WERI-Rb-1 (cell line): ENCODE measurements around the gene SLC10A4.

ENCODE experiments used
- DNase-seq: peaks from one replicate; pipeline ENCODE4 v3.0.0-alpha.2; 2020
- H3K27ac ChIP-seq: fragments of 250-450 bp; sonication (Bioruptor Pico); 2 replicates; pipeline ENCODE4 v1.5.1; 2020; ENCODE audit warnings: mild to moderate bottlenecking, moderate library complexity
- H3K27me3 ChIP-seq: fragments of 250-450 bp; sonication (Bioruptor Pico); 2 replicates; pipeline ENCODE4 v1.5.1; 2021; ENCODE audit warnings: mild to moderate bottlenecking, low read depth, moderate library complexity; ENCODE audit not compliant: insufficient read depth, severe bottlenecking
- H3K36me3 ChIP-seq: fragments of 250-450 bp; sonication (Bioruptor Pico); 2 replicates; pipeline ENCODE4 v1.5.1; 2020; ENCODE audit warnings: mild to moderate bottlenecking, moderate library complexity
- H3K4me3 ChIP-seq: 2 replicates; pipeline ENCODE4 v1.5.1; 2011; ENCODE audit warnings: low read depth, mild to moderate bottlenecking, control low read depth, low read length
- H3K9me3 ChIP-seq: fragments of 250-450 bp; sonication (Bioruptor Pico); 2 replicates; pipeline ENCODE4 v1.5.1; 2021; ENCODE audit warnings: mild to moderate bottlenecking, moderate library complexity; ENCODE audit not compliant: severe bottlenecking
- CTCF ChIP-seq: IDR thresholded peaks from 2 replicates; pipeline ENCODE4 v1.5.1; 2011; ENCODE audit warnings: low read depth, mild to moderate bottlenecking, control low read depth, inconsistent platforms, low read length

The SLC10A4 gene

GRCh38 chr4:48498895-48499294 is 15.8 kb downstream of the SLC10A4 start:
- Histone ChIP-seq H3K27me3 (no peaks in the 10 kb centered on the region), H3K9me3 (no peaks in the 10 kb centered on the region), H3K36me3 (peaks cover 32% of the 10 kb centered on the region), H3K27ac (no peak overlapping the region), H3K4me3 (no peak overlapping the region)
- TF ChIP-seq CTCF: no peak
- DNase-seq: no peak

- Histone ChIP-seq H3K27me3 (no peaks in the 10 kb centered on the region), H3K36me3 (peaks cover 37% of the 10 kb centered on the region), H3K27ac (no peak overlapping the region), H3K9me3 (no peaks in the 10 kb centered on the region), H3K4me3 (no peak overlapping the region)
- TF ChIP-seq CTCF: no peak
- DNase-seq: no peak
Measured at GRCh38 chr4:48499551-48500066, 16.5 kb downstream of the SLC10A4 start.

GRCh38 chr4:48503233-48504025 is 20.3 kb downstream of the SLC10A4 start:
- H3K36me3 ChIP-seq: peaks cover 61% of the 10 kb centered on the region
- no peak for TF ChIP-seq CTCF
- no peak for DNase-seq

GRCh38 chr4:48504026-48504330 is 20.8 kb downstream of the SLC10A4 start:
- no peak overlapping the region for H3K27ac ChIP-seq
- H3K4me3 ChIP-seq: no peak overlapping the region
- no peak for DNase-seq
- TF ChIP-seq CTCF: no peak
- H3K27me3 ChIP-seq: no peaks in the 10 kb centered on the region
- H3K9me3 ChIP-seq: no peaks in the 10 kb centered on the region
- H3K36me3 ChIP-seq: peaks cover 61% of the 10 kb centered on the region

More at GRCh38 chr4:48503233-48504025, 20.3 kb downstream of the SLC10A4 start:
- no peaks in the 10 kb centered on the region for H3K27me3 ChIP-seq
- no peak overlapping the region for H3K4me3 ChIP-seq
- H3K9me3 ChIP-seq: no peaks in the 10 kb centered on the region
- no peak overlapping the region for H3K27ac ChIP-seq

- Histone ChIP-seq H3K9me3 (no peaks in the 10 kb centered on the region), H3K4me3 (no peak overlapping the region), H3K27me3 (no peaks in the 10 kb centered on the region), H3K36me3 (peaks cover 61% of the 10 kb centered on the region), H3K27ac (no peak overlapping the region)
- no peak for TF ChIP-seq CTCF
- DNase-seq: no peak
Measured at GRCh38 chr4:48504352-48504751, 21.2 kb downstream of the SLC10A4 start.

- Histone ChIP-seq H3K27me3 (no peaks in the 10 kb centered on the region), H3K27ac (no peak overlapping the region), H3K36me3 (peaks cover 66% of the 10 kb centered on the region), H3K4me3 (no peak overlapping the region), H3K9me3 (no peaks in the 10 kb centered on the region)
- TF ChIP-seq CTCF: no peak
- no peak for DNase-seq
Measured at GRCh38 chr4:48506716-48507115, 23.6 kb downstream of the SLC10A4 start.
